Panc1 (cell line): ENCODE data around the gene MFSD12.

Source experiments
- POLR2AphosphoS5 ChIP-seq: IDR thresholded peaks from 2 replicates; pipeline ENCODE4 v1.6.1; 2012; ENCODE audit warnings: mild to moderate bottlenecking, low read depth, low read length, moderate library complexity
- SIN3A ChIP-seq: IDR thresholded peaks from 2 replicates; pipeline ENCODE4 v1.6.1; 2012; ENCODE audit warnings: low read depth, mild to moderate bottlenecking, low read length, moderate library complexity, borderline replicate concordance; ENCODE audit not compliant: insufficient read depth
- TCF7L2 ChIP-seq: IDR thresholded peaks from 2 replicates; pipeline ENCODE4 v1.6.1; 2011; ENCODE audit warnings: mild to moderate bottlenecking, low read depth, low read length, inconsistent platforms
- TF ChIP-seq, protein P1 (sequence below): fragments of 450-650 bp; IDR thresholded peaks from 2 replicates; pipeline ENCODE4 v1.5.1; 2017; ENCODE audit warnings: mild to moderate bottlenecking
- TF ChIP-seq, protein P2 (sequence below), 2 experiments: IDR thresholded peaks; 2 replicates each; pipeline ENCODE4 v1.6.1; 2011 to 2012; ENCODE audit warnings: low read depth in 2 of 2, control low read depth in 1 of 2, low read length in 1 of 2, mild to moderate bottlenecking in 1 of 2, moderate library complexity in 1 of 2; ENCODE audit not compliant: insufficient read depth in 1 of 2

DNA sequence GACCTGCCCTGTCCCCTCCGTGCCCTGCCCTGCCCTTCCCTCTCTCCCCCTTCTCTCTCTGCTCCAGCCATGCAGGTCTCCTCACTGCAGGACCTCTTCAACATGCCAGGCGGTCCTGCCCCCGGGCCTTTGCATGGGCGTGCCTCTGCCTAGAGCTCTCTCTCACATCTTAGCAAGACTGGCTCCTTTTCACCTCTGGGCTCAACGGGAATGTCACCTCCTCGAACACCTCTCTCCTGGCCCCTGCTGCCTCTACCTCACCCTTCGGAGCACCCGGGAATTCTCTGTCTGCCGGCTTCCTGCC, 5.6 kb downstream of the MFSD12 start:
- TF ChIP-seq POLR2AphosphoS5 (no peak), TCF7L2 (no peak), SIN3A (no peak)
- TF ChIP-seq, protein P1, sequence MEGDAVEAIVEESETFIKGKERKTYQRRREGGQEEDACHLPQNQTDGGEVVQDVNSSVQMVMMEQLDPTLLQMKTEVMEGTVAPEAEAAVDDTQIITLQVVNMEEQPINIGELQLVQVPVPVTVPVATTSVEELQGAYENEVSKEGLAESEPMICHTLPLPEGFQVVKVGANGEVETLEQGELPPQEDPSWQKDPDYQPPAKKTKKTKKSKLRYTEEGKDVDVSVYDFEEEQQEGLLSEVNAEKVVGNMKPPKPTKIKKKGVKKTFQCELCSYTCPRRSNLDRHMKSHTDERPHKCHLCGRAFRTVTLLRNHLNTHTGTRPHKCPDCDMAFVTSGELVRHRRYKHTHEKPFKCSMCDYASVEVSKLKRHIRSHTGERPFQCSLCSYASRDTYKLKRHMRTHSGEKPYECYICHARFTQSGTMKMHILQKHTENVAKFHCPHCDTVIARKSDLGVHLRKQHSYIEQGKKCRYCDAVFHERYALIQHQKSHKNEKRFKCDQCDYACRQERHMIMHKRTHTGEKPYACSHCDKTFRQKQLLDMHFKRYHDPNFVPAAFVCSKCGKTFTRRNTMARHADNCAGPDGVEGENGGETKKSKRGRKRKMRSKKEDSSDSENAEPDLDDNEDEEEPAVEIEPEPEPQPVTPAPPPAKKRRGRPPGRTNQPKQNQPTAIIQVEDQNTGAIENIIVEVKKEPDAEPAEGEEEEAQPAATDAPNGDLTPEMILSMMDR = no peak
- TF ChIP-seq, protein P2, sequence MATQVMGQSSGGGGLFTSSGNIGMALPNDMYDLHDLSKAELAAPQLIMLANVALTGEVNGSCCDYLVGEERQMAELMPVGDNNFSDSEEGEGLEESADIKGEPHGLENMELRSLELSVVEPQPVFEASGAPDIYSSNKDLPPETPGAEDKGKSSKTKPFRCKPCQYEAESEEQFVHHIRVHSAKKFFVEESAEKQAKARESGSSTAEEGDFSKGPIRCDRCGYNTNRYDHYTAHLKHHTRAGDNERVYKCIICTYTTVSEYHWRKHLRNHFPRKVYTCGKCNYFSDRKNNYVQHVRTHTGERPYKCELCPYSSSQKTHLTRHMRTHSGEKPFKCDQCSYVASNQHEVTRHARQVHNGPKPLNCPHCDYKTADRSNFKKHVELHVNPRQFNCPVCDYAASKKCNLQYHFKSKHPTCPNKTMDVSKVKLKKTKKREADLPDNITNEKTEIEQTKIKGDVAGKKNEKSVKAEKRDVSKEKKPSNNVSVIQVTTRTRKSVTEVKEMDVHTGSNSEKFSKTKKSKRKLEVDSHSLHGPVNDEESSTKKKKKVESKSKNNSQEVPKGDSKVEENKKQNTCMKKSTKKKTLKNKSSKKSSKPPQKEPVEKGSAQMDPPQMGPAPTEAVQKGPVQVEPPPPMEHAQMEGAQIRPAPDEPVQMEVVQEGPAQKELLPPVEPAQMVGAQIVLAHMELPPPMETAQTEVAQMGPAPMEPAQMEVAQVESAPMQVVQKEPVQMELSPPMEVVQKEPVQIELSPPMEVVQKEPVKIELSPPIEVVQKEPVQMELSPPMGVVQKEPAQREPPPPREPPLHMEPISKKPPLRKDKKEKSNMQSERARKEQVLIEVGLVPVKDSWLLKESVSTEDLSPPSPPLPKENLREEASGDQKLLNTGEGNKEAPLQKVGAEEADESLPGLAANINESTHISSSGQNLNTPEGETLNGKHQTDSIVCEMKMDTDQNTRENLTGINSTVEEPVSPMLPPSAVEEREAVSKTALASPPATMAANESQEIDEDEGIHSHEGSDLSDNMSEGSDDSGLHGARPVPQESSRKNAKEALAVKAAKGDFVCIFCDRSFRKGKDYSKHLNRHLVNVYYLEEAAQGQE (IDR thresholded peaks at IDR 0.05; ENCODE audit: insufficient read depth in 1 of 2, low read depth in 2 of 2, low read length in 1 of 2) = no peak
